Ishikawa (cell line): ENCODE measurements around the gene LYRM1.

ENCODE experiments used
- CEBPB ChIP-seq: IDR thresholded peaks from 2 replicates; pipeline ENCODE4 v1.6.1; 2012
- CREB1 ChIP-seq: IDR thresholded peaks from 2 replicates; pipeline ENCODE4 v1.6.1; 2012; ENCODE audit warnings: low read depth
- EP300 ChIP-seq: IDR thresholded peaks from 2 replicates; pipeline ENCODE4 v1.6.1; 2012; ENCODE audit warnings: borderline replicate concordance
- FOXM1 ChIP-seq: IDR thresholded peaks from 2 replicates; pipeline ENCODE4 v1.6.1; 2012; ENCODE audit warnings: low read depth, borderline replicate concordance
- TCF12 ChIP-seq: IDR thresholded peaks from 2 replicates; pipeline ENCODE4 v1.6.1; 2012; ENCODE audit warnings: low read depth
- TEAD4 ChIP-seq: IDR thresholded peaks from 2 replicates; pipeline ENCODE4 v1.6.1; 2012
- TF ChIP-seq, protein P1 (sequence below): IDR thresholded peaks from 2 replicates; pipeline ENCODE4 v1.6.1; 2012

DNA sequence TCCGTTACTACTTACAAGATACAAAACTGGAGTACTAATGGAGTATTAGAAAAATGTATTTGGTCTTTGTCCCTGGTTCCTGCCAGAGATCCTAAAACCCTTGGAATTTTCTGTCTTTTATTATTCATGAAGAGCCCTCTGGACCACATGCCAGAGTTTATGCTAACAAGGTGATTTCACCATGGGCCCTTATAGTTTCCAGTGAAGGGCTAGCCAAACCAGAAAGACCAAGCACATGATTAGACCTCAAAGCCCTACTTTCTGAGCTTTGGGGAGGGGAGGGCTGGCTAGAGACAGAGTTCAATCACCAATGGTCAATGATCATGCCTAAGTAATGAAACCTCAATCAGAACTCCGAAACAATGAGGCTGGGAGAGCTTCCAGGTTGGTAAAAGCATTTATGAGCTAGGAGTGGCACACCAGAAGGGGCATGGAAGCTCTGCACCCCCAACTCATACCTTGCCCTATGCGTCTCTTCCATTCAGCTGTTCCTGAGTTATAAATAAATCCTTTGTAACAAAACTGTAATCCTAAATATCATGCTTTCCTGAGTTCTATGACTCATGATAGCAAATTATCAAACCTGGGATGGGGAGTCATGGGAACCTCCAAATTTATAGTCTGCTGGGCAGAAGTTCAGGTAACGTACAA lies 10.8 kb upstream of the LYRM1 start:
- TF ChIP-seq EP300 (no peak), TEAD4 (no peak), TCF12 (no peak), FOXM1 (no peak), CREB1 (no peak), CEBPB (no peak)
- TF ChIP-seq, protein P1, sequence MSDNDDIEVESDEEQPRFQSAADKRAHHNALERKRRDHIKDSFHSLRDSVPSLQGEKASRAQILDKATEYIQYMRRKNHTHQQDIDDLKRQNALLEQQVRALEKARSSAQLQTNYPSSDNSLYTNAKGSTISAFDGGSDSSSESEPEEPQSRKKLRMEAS: no peak
